ENCODE results near the gene SIDT1.
A peak's percentile ranks its signal among the peaks of the same experiment; 100 is the strongest.

Gene SIDT1

DNA sequence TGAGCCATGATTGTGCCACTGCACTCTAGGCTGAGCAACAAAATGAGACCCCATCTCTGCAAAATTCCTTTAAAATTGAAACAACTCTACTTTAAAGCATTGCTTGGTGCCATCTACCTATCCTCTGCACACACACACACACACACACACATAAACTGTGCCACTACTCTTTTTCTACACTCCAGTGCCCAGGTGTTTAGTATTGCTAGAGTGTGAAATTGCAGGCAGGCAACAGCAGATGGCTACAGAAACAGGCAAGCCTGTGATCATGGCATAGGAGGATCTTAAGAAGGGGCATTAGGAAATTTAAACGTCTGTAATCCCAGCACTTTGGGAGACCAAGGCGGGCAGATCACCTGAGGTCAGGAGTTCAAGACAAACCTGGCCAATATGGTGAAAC, 39.0 kb downstream of the SIDT1 start:
- Histone ChIP-seq H3K27me3 (ENCODE audit: insufficient read depth, low read length) (no peaks in the 10 kb centered on the region), H3K4me1 (ENCODE audit: insufficient read depth, low read length) (no peaks in the 10 kb centered on the region), H3K27ac (ENCODE audit: low read length) (no peak overlapping the region), H3K9me3 (ENCODE audit: insufficient read depth, low read depth, low read length) (no peaks in the 10 kb centered on the region), H3K4me3 (ENCODE audit: low read length) (no peak overlapping the region), H3K36me3 (ENCODE audit: insufficient read depth, low read depth, low read length) (no peaks in the 10 kb centered on the region), H3K9ac (ENCODE audit: low read depth, low read length) (no peak overlapping the region)

DNA sequence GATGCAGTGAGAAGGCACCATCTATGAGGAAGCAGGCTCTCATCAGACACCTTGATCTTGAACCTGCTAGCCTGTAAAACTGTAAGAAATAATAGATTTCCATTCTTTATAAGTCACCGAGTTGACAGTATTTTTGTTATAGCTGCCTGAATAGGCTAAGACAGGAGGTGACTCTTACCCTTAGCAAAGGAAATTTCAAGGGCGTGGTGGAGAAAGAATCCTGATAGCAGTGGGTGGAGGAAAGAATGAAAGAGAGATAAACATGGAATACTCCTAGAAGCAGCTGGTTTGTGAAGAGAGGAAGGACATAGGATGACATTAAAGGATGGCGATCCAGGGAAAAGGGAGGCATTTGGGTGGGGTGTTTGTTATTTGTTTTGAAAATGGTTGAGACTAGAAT, 41.4 kb downstream of the SIDT1 start:
- Histone ChIP-seq H3K9ac (ENCODE audit: low read depth, low read length) (no peak overlapping the region), H3K4me3 (ENCODE audit: low read length) (no peak overlapping the region), H3K9me3 (ENCODE audit: insufficient read depth, low read depth, low read length) (no peaks in the 10 kb centered on the region), H3K4me1 (ENCODE audit: insufficient read depth, low read length) (no peaks in the 10 kb centered on the region), H3K36me3 (ENCODE audit: insufficient read depth, low read depth, low read length) (no peaks in the 10 kb centered on the region), H3K27me3 (ENCODE audit: insufficient read depth, low read length) (no peaks in the 10 kb centered on the region), H3K27ac (ENCODE audit: low read length) (no peak overlapping the region)

DNA sequence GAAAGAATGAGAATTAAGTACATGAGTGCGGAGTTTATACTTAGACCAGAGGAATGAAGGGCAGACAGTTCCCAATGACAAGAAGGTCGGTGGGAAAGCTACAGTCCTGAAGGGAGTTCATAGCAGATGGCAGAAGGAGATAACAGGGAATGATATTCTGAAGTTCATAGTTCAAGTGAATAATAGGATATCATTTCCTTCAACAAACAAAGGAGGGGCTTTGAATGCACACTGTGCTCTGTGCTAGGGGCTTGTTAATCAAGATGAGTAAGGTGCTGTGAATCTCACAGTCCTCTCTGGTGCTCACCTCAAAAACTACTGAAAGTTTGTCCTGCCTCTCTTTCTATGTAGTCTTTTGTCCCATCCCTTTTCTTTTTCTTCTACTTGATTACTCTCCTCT, 41.9 kb downstream of the SIDT1 start:
- Histone ChIP-seq H3K9me3 (ENCODE audit: insufficient read depth, low read depth, low read length) (no peaks in the 10 kb centered on the region), H3K27ac (ENCODE audit: low read length) (no peak overlapping the region), H3K4me3 (ENCODE audit: low read length) (no peak overlapping the region), H3K36me3 (ENCODE audit: insufficient read depth, low read depth, low read length) (no peaks in the 10 kb centered on the region), H3K27me3 (ENCODE audit: insufficient read depth, low read length) (no peaks in the 10 kb centered on the region), H3K9ac (ENCODE audit: low read depth, low read length) (no peak overlapping the region), H3K4me1 (ENCODE audit: insufficient read depth, low read length) (no peaks in the 10 kb centered on the region)

DNA sequence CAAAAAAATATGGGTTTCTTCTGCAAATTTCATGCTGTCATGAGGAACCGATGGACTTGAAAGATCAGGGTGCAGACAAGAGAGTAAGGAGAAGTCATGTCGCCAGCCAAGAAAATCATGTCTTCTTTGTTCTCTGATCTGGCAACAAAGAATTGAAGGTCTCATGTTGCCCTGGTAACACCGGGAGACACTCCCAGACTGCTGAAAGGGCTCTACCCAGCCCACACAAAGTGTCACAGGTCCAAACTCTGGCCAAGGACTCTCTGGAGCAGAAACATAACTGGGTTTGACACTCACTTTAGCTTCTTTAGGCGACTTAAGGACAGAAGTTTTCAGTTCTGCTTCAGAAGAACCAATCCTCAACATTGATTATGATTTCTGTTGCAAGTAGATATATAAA, 42.9 kb downstream of the SIDT1 start:
- no peaks in the 10 kb centered on the region for H3K36me3 ChIP-seq (ENCODE audit: insufficient read depth, low read depth, low read length)
- no peak overlapping the region for H3K9ac ChIP-seq (ENCODE audit: low read depth, low read length)
- no peaks in the 10 kb centered on the region for H3K27me3 ChIP-seq (ENCODE audit: insufficient read depth, low read length)
- no peaks in the 10 kb centered on the region for H3K9me3 ChIP-seq (ENCODE audit: insufficient read depth, low read depth, low read length)
- H3K4me1 ChIP-seq (ENCODE audit: insufficient read depth, low read length) = no peaks in the 10 kb centered on the region
- no peak overlapping the region for H3K4me3 ChIP-seq (ENCODE audit: low read length)
- H3K27ac ChIP-seq (ENCODE audit: low read length) = no peak overlapping the region

DNA sequence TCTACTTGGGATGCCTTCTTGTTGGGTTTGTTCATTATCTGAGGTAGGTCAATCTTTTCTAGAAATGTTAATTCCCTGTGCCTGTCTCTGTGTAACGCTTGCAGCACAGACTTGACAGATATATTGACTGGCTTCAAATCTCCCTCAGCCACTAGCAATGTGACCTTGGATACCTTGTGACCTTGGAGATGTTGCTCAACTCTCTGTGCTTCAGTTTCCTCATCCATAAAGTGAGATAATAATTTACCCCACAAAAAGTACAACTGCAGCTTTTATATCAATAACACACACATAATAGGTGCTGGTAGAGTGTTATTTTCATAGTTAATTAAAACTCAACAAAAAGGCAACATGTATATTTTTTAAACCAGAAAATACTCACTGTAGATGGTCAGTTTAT, 52.9 kb downstream of the SIDT1 start:
- H3K36me3 ChIP-seq (ENCODE audit: insufficient read depth, low read depth, low read length) = no peaks in the 10 kb centered on the region
- no peak overlapping the region for H3K9ac ChIP-seq (ENCODE audit: low read depth, low read length)
- H3K27ac ChIP-seq (ENCODE audit: low read length) = no peak overlapping the region
- H3K4me3 ChIP-seq (ENCODE audit: low read length) = no peak overlapping the region
- no peaks in the 10 kb centered on the region for H3K9me3 ChIP-seq (ENCODE audit: insufficient read depth, low read depth, low read length)
- H3K27me3 ChIP-seq (ENCODE audit: insufficient read depth, low read length) = no peaks in the 10 kb centered on the region
- H3K4me1 ChIP-seq (ENCODE audit: insufficient read depth, low read length) = peaks cover 20% of the 10 kb centered on the region; the same call in 1 of the 2 replicates

DNA sequence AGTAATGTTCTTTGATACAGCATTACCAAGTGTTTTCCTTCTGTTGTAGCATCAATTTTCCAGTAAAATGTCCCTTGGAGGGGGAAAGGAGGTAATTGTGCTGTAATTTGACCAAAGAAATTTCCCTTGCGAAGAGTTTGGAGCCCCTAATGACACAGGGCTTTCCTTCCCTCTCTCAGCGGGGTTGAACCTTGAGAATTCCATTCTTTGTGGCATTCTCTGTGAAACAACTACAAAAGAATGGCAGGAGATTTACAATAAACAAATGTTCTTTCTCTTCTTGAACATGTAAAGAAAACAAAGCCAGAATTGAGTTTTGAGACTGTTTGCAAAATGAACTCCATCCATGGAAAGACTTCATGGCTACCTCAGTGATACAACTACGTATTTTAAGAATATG, 53.4 kb downstream of the SIDT1 start:
- no peak overlapping the region for H3K4me3 ChIP-seq (ENCODE audit: low read length)
- H3K27ac ChIP-seq (ENCODE audit: low read length) = no peak overlapping the region
- no peaks in the 10 kb centered on the region for H3K27me3 ChIP-seq (ENCODE audit: insufficient read depth, low read length)
- H3K9ac ChIP-seq (ENCODE audit: low read depth, low read length) = no peak overlapping the region
- no peaks in the 10 kb centered on the region for H3K36me3 ChIP-seq (ENCODE audit: insufficient read depth, low read depth, low read length)
- no peaks in the 10 kb centered on the region for H3K9me3 ChIP-seq (ENCODE audit: insufficient read depth, low read depth, low read length)
- H3K4me1 ChIP-seq (ENCODE audit: insufficient read depth, low read length) = peaks cover 24% of the 10 kb centered on the region; the same call in 1 of the 2 replicates

DNA sequence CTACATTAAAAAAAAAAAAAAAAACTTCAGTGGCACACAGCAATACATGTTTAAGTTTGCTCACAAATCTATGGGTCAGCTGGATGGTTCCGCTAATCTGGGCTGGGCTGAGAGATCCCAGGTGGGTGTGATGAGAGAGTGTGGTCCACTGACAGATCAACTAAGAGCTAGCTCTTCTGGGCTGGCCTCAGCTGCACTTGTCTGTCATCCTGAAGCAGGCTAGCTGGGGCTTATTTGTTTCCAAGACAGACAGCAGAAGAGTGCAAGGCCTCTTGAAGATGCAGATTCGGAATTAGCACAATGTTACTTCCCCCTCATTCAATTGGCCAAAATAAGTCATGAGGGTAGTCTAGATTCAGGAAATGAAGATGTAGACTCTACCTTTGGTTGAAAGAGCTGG, 56.5 kb downstream of the SIDT1 start:
- Histone ChIP-seq H3K27me3 (ENCODE audit: insufficient read depth, low read length) (peaks cover 3% of the 10 kb centered on the region; the same call in 1 of the 2 replicates), H3K36me3 (ENCODE audit: insufficient read depth, low read depth, low read length) (no peaks in the 10 kb centered on the region), H3K27ac (ENCODE audit: low read length) (no peak overlapping the region), H3K9ac (ENCODE audit: low read depth, low read length) (no peak overlapping the region), H3K9me3 (ENCODE audit: insufficient read depth, low read depth, low read length) (no peaks in the 10 kb centered on the region), H3K4me1 (ENCODE audit: insufficient read depth, low read length) (peaks cover 31% of the 10 kb centered on the region; the same call in 1 of the 2 replicates), H3K4me3 (ENCODE audit: low read length) (no peak overlapping the region)

DNA sequence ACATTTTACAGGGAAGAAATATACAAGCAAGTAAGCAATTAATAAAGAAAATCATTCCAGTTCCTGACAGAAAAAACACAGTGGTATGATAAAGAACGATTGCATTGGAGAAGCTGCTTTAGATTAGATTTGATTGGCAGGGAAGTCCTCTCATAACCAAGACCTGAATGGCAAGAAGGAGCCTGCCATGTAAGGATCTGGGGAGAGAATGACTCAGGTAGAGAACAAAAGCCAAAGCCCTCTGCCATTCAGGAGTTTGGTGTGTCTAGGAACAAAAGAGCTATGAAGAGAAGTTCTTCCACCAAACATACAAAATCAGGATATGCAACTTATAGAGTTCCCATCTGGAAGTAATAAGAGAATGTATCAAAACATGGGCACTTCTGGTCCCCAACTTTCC, 57.6 kb downstream of the SIDT1 start:
- peaks cover 6% of the 10 kb centered on the region; the same call in 1 of the 2 replicates for H3K27me3 ChIP-seq (ENCODE audit: insufficient read depth, low read length)
- peaks cover 29% of the 10 kb centered on the region; the same call in 1 of the 2 replicates for H3K4me1 ChIP-seq (ENCODE audit: insufficient read depth, low read length)
- H3K9ac ChIP-seq (ENCODE audit: low read depth, low read length) = no peak overlapping the region
- H3K36me3 ChIP-seq (ENCODE audit: insufficient read depth, low read depth, low read length) = no peaks in the 10 kb centered on the region
- no peaks in the 10 kb centered on the region for H3K9me3 ChIP-seq (ENCODE audit: insufficient read depth, low read depth, low read length)
- H3K27ac ChIP-seq (ENCODE audit: low read length) = no peak overlapping the region
- no peak overlapping the region for H3K4me3 ChIP-seq (ENCODE audit: low read length)

DNA sequence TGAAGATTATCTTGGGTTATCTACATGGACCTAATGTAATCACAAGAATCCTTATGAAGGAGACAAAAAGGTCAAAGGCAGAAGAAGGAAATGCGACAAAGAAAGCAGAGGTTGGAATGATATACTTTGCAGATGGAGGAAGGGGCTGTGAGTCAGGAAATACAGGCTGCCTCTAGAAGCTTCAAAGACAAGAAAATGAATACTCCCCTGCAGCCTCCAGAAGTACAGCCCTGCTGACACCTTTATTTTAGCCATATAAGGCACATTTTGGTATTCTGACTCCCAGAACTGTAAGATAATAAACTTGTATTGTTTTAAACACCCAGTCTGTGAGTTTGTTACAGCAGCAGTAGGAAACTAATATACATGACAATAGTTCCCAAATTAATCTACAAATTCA, 58.6 kb downstream of the SIDT1 start:
- H3K9me3 ChIP-seq (ENCODE audit: insufficient read depth, low read depth, low read length) = no peaks in the 10 kb centered on the region
- no peaks in the 10 kb centered on the region for H3K36me3 ChIP-seq (ENCODE audit: insufficient read depth, low read depth, low read length)
- peak overlapping the region; percentile 16; the same call in 1 of the 2 replicates for H3K9ac ChIP-seq (ENCODE audit: low read depth, low read length)
- H3K4me1 ChIP-seq (ENCODE audit: insufficient read depth, low read length) = peaks cover 19% of the 10 kb centered on the region; the same call in 1 of the 2 replicates
- no peak overlapping the region for H3K27ac ChIP-seq (ENCODE audit: low read length)
- H3K4me3 ChIP-seq (ENCODE audit: low read length) = peak overlapping the region; percentile 29; the same call in 1 of the 2 replicates
- H3K27me3 ChIP-seq (ENCODE audit: insufficient read depth, low read length) = peaks cover 15% of the 10 kb centered on the region; the same call in 1 of the 2 replicates

DNA sequence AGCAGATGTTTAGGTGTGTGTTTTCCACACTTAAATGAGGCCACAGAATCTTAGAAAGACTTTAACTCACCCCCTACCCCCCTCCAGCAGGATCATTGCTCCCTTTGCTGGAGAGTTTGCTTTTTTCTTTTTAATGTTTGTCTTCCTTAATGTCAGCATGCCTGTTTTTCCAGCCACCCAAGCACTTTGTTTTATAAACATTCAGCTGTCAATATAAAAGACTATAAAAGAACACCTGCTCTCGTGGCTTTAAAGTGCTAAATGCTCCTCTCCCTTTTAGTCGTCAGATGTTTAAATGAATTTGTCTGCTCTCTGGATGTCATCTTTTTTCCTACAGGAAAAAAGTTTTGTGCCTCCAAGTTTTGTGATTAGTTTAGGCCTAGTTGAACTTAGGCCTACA, 61.7 kb downstream of the SIDT1 start:
- Histone ChIP-seq H3K4me1 (ENCODE audit: insufficient read depth, low read length) (peaks cover 15% of the 10 kb centered on the region; the same call in 1 of the 2 replicates), H3K9me3 (ENCODE audit: insufficient read depth, low read depth, low read length) (no peaks in the 10 kb centered on the region), H3K9ac (ENCODE audit: low read depth, low read length) (no peak overlapping the region), H3K36me3 (ENCODE audit: insufficient read depth, low read depth, low read length) (no peaks in the 10 kb centered on the region), H3K4me3 (ENCODE audit: low read length) (no peak overlapping the region), H3K27me3 (ENCODE audit: insufficient read depth, low read length) (peaks cover 16% of the 10 kb centered on the region; the same call in 1 of the 2 replicates), H3K27ac (ENCODE audit: low read length) (no peak overlapping the region)

DNA sequence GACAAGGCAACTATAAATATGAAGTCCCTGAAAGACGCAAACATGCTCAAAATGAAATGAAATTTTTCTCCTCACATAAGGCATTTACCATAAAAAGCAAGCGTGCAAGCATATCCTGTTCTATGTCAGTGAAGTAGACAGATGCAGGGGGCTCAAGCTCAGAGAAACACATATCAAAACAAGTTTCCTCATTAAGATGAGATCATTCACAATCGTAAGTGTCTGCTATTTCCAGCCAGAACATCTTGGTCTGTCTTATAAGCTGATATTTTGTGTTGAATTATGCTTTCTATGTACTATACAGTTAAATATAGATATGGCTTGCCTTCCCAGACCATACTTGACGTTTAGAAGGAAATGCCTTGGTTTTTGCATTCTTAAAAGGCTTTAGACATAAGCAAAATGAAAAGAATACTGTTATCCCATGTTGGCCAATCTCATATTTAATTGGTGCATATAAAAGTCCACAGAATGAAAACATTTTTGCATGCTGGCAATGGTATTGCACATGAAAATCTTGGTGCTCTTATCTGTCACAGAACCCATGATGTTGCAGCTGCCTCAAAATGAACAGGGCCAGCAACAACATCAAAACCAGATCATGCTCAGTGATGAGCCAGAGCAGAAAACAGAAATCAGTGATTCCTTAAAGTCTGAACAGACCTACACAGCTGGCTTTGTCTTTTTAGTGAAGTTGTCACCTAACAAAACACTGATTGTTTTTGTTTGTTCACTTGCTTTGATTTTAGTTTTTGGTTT, 65.4 kb downstream of the SIDT1 start:
- Histone ChIP-seq H3K36me3 (ENCODE audit: insufficient read depth, low read depth, low read length) (no peaks in the 10 kb centered on the region), H3K4me1 (ENCODE audit: insufficient read depth, low read length) (no peaks in the 10 kb centered on the region), H3K4me3 (ENCODE audit: low read length) (no peak overlapping the region), H3K27ac (ENCODE audit: low read length) (no peak overlapping the region), H3K9me3 (ENCODE audit: insufficient read depth, low read depth, low read length) (no peaks in the 10 kb centered on the region), H3K27me3 (ENCODE audit: insufficient read depth, low read length) (peaks cover 16% of the 10 kb centered on the region; the same call in 1 of the 2 replicates), H3K9ac (ENCODE audit: low read depth, low read length) (no peak overlapping the region)

DNA sequence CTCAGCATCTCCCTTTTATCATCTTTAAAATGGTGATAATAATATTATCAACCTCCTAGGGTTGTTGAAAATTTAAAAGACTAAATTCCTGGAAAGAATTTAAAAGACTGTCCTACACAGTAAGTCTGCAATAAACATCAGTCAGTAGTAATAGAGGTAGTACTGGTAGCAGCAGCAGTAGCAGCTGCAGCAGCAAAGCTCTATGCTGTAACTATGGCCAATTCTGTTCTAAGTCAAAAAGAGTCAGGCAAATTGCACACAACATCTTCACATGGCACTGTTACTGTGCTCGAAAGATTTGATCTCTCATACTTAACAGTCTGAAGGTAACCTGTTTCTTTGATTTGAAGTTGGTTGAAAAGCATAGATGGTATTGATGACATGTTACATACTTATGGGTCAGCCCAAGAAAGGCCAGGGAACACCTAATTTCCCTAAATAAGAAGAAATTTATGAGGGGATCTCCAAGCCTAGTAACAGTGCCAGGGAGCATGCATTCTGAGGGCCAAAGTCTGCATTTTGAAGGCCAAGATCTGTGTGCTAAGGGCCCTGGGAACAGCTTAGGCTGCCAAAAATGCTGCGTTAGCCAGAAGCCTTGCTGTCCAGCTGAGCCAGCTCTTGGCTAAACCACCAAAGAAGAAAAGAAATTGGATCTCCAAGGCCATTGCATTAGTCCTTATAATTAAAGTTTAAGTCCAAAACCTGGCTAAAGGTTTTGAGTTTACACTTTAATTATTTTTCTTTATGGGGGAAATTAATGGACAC, 68.2 kb downstream of the SIDT1 start:
- Histone ChIP-seq H3K27me3 (ENCODE audit: insufficient read depth, low read length) (peaks cover 5% of the 10 kb centered on the region; the same call in 1 of the 2 replicates), H3K36me3 (ENCODE audit: insufficient read depth, low read depth, low read length) (no peaks in the 10 kb centered on the region), H3K4me1 (ENCODE audit: insufficient read depth, low read length) (peaks cover 3% of the 10 kb centered on the region; the same call in 1 of the 2 replicates), H3K27ac (ENCODE audit: low read length) (no peak overlapping the region), H3K4me3 (ENCODE audit: low read length) (no peak overlapping the region), H3K9me3 (ENCODE audit: insufficient read depth, low read depth, low read length) (no peaks in the 10 kb centered on the region), H3K9ac (ENCODE audit: low read depth, low read length) (no peak overlapping the region)
